NCI-H128 (cell line): ENCODE results near the gene ALAS1.

Source experiments
- DNase-seq: peaks from one replicate; lab custom pipeline; 2025; ENCODE audit not compliant: unreplicated experiment; lab: John Stamatoyannopoulos, UW

The ALAS1 gene

DNA sequence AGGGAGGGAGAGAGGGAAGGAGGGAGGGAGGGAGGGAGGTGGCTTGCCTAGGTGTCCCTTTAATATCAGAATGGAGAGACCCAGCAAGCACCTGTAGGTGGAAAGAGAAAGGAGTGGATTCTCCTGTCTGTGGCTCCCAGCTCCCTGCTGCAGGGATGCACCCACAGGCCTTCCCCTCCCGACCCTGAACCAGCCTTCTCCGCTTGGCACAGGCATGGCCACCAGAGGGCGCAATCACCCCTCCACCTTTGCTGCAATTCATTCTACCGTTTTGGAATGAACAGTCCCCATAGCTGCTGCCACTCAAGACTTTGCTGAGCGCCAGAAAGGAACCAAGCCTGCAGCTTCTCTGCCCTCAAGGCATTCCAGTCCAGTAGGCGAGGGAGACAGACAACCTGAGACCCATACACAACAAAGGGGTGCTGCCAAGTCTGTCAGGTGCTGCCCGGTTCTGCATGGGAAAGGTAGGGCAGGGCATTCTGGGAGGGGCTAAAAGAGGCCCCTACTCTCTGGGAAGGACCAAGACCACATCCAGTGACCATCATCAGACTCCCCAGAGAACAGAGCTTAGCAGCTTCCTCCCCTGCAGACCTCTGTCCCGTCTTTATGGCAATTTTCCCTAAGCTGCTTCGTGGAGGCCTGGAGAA, 22.5 kb downstream of the ALAS1 start:
- peak; percentile 35 for DNase-seq

DNA sequence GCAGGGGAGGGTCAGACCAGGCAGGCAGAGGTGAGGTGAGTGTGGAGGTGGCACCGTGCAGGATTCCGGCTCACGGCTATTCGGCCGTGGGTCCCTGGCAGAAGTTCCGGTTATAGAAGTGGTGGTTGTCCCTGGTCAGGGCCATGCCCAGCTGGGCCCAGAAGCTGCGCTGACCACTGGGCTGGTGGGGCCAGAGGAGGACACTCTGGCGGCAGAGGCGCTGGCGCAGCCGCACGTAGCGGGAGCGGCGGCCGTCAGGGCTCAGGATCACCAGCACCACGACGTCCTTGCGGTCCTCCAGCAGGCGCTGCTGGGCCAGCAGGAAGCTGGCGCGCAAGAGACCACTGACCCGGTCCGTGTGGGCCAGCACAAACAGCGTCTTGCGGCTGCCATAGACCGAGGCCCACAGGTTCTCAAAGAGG, 23.2 kb downstream of the ALAS1 start:
- no peak for DNase-seq

DNA sequence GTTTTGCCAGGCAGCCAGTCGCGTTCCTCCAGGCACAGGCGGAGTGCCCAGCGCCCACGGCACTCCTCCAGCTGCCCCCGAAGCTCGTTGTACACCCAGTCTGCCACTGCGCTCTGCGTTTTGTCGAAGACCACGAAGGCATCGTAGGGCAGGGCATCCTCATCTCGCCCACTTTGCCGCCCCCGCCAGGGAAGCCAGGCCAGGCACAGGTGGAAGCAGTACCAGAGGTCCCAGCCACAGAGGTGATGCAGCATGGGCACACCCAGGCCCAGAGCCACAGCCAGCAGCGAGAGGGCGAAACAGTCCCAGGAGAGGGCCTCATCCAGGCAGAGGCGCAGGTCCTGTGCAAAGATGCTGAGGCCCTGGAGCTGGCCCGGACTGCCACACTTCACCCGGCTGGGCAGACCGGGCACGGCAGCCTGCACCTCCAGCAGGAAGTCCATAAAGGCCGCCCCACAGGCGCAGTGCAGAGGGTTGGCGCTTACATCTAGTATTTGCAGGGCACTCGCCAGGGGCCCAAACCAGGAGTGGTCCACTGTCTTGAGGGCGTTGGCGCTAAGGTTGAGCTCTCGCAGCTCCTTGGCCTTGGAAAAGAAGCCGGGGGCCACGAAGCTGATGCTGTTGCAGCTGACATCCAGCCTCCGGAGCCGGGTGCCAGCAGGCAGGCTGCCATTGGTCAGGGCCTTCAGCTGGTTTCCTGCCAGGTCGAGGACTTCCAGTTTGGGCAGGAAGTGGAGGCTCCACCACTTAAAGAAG, 23.8 kb downstream of the ALAS1 start:
- DNase-seq, result no peak

DNA sequence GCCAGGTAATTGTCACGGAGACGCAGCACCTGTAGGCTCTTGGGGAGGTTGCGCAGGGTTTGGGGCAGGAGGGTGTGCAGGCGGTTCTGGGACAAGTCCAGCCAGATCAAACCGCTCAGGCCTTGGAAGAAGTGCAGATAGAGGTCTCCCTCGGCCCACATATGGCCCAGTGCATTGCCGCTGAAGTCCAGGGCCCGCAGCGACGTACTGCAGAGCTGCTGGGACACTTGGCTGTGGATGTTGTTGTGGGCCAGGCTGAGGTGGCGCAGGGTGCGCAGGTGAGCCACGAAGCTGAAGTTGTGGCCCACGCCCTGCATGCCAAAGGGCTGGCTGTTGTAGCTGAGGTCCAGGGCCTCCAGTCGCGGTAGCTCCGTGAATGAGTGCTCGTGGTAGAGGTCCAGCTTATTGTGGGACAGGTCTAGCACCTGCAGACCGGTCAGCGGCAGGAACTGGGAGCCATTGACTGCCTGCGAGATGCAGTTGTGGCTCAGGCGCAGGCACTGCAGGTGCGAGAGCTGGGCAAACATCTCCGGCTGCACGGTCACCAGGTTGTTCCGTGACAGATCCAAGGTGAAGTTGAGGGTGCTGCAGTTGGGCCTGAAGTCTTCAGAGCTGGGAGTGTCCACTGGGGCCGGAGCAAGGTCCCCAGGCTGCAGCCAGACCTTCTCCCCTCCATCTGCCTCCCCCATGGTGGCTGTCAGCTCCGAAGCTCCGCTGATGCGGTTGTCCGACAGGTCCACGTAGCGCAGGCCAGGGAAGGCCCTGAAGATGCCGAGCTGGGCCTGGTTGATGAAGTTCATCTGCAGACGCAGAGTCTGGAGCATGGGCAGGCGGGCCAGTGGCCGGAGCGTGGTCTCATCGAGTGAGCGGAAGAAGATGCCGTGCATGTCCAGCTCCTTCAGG, 24.6 kb downstream of the ALAS1 start:
- no peak for DNase-seq

DNA sequence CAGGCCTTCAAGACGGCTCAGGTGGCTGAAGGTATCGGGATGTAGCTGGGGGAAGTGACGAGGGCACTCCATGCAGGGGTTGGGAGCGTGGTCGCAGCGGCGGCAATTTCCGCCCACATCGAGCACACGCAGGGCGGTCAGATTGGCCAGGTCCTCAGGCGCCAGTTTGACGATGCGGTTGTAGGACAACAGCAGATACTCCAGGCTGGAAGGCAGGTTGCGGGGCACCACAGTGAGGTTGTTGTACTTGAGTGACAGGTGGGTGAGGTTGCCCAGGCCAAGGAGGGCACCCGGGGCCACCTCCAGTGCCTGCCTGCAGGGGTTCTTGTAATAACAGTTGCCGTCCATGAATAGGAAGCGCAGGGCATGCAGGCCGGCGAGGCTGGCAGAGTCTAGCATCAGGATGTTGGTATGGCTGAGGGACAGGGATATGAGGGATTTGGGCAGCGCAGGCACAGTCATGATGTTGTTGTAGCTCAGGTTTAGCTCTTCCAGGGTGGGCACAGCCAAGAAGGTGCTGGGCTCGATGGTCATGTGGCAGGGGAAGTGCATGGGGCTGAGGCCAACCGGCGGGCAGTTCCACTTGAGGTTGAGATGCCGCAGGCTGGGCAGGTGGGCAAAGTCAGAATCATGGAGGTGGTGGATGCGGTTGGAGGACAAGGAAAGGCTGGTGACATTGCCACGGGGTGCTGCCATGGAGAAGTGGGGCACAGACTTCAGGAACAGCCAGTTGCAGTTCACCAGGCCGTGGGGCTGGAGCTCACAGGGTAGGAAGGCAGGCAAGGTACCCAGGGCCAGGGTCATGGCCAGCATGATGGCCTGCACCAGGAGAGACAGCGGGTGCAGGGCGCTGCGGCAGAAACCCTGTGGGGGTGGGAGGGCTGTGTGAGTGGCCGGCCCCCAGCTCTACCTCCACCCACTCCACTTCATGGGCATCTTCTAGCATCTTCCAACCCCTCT, 25.8 kb downstream of the ALAS1 start:
- no peak for DNase-seq

DNA sequence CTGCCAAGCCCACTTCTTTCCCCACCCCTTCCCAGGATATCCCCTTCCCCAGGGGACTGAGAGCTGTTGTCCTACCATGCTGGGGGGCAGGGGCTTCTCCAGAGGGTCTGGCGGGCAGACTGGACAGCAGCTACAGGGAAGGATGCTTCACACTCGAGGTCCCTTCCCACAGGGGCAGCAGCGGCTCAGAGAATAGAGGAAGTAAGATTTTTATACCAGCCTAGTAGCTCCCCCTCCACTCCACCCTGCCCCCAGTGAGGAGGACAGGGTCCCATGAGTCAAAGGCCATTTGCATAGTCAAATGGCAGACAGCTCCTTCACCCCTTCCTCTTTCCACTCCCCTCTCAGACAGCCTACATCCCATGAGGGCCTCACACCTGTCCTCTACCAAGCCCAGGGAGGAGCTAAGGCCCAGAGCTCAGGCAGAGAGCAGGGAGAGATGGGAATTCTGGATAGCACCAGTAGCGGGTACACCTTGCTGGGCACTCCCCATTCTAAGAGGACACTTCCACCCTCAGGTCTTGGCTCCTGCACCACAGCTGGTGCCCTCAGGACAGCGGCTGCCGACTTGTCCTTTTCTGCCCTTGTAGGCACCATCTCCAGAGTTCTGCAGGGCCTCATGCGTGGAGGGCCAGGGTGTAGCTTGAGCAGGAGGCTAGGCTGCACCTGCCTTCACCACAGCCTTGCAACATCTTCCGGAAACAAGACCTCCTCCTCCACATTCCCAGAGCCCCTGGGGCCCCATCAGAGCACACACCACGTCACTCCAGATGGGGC, 27.7 kb downstream of the ALAS1 start, which contains the start of gene TLR9:
Gene TLR9, minus strand, starts transcription at position 194 of the 777 bp plus-strand sequence. Its CDS starts 116 bp downstream, at position 78.
- no peak for DNase-seq

DNA sequence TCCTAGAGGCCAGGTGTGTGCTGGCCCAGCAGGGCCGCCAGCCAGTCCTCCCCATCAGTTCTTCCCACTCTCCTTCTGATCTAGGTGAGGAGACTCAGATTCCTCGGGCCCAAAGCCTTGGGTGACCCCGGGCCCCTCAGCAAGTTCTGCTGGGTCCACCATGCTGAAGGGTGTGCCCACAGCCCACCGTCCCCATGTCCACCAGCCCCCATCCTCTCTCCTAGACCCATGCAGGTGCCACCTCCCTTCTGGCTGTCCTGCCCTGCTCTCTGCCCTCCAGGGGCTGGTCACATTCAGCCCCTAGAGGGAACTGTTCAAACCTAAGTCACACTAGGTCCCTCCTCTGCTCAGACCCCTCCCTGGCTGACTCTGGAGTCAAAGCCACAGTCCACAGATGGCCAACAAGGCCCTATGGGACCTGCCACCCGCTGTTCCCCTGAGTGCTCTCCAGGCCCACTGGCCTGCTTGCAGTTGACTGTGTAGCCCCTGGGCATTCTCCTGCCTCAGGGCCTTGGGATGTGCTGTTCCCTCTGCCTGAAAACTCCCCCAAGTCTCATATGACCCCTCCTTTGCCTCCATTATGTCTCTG, 28.4 kb downstream of the ALAS1 start:
- no peak for DNase-seq

DNA sequence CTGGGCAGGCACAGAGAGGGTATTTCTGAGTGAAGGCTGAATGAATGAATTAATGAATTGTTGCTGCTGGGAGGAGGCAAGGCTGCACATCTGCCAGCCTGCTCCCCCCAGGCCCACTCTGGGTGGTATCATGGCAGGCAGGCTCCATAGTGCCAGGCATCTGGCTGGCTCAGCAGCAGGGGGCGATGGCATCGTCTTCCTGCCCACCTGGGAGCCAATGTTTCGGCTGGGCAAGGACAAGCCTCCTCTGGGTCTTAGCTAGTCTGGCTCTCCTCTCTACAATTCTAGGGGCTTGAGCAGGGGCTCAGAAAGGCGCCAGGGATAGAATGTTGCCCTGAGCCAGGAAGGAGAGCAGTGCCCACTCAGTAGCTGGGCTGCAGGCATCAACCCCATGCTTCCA, 29.2 kb downstream of the ALAS1 start:
- no peak for DNase-seq

DNA sequence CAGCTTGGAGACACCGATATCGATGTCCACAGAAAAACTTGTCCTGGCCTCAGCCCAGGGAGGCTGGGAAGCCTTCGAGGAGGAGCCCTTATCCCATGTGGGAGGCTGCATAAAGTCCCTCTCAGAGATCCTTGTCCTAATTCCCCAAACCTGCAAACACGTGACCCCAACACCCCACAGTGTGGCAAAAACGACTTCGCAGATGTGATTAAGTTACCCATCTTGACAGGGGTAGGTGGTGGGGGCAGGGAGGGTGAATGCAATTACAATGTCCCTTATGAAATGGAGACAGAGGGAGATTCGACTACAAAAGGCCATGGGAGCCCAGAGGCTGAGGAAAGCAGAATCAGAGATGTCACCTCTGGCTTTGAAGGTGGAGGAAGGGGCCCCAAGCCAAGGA, 29.8 kb downstream of the ALAS1 start:
- no peak for DNase-seq

DNA sequence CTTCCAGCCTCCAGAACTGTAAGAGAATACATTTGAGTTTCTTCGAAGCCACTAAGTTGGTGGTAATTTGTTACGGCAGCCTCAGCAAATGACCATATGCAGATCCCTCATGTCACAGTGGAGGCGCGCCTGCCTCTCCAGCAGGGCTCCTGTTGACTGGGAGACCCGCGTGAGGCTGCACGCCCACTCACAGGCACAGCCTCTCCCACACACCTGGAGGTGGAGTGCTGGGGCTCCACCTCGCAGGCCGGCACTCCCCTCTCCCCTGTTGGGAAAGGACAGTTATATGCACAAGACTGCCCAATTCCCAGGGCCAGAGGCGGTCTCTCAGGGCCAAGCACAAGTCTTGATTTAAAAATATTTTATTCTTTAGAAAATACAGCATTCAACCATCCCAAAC, 30.3 kb downstream of the ALAS1 start:
- DNase-seq, result no peak

DNA sequence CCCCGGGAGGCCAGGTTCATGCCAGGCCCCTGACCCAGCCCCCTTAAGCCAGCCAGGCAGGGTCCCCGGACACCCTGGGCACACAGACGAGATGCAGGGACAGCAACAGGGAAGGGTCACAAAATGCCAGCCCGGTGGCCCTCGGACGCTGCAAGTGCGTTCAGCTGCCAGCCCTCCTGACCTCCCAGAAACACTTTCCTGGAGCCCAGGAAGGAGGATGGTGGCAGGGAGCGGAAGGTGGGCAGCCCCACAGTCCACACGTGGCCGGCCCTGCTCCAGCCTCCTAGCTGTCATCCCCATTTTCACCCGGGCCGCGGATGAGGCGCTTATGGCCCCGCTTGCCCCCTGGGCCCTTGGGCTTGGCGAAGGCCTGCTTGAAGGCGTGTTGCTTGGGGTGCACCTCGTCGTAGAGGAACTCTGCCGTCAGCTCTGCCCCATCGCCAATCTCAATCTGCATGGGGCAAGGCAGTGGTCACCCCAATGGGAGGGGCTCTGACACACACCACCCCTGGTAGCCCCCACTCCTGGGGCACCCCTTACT, 30.9 kb downstream of the ALAS1 start:
- no peak for DNase-seq

DNA sequence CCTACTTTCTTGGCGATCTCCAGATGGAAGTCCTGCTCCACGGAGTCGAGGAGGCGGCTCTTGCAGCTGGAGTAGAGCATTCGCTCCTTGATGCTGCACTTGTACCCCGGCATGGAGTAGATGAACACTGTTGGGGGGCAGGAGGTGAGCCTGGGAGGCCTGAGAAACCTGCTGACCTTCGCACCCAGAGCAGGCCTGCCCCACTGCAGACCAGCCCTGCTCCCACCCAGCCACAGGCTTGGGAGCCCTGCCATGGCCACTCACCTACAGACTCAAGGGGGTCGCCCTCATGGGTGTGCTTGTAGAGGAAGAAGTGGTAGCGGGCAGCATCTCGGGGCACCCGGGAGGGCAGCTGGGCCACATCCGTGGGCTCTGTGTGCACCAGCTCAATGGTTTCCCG, 31.7 kb downstream of the ALAS1 start:
- no peak for DNase-seq

DNA sequence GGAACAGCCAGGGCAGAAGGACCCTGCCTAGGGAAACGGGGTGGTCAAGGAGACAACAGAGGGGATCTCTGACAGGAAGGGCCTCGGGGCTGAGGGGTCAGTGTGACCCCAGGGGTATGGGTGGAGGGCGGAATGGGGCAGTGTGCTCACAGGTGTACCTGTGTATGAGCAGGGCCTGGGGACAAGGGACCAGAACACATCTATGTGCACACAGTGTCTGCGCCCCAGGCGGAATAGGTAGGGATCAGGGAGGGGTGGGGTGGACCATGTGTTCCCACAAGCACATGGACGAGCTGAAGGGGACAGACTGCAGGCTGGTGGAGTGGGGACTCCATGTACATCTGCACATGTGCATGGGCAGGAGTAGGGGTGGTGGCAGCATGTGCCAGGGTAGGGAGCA, 32.5 kb downstream of the ALAS1 start:
- DNase-seq, result no peak

DNA sequence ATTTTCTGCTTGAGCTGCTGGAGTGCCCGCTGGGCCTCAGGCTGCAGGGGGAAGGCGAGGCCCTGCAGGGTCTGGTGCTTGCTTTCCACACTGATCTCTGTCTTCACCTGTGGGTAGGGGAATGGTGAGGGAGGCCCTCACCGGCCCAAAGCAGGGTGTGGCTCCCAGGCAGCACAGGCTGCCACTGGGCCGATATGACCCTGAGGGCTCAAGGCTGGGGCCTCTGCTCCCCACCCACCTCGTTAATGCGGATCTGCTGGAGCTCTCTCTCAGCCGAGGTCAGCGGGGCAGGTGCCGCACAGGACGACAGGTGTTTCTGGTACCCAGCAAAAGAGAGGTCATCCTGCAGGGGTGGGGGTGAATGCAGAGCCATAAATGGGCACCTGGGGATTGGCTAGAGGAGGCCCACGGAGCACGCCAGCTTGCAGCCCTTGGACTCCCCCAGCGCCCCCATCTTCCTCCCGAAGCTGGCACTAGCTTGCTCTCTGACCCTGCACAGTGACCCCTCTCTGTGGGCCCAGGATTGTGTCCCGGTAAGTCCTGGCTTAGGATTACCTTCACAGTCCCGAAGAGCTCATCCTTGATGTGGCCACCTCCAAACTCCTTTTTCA, 33.0 kb downstream of the ALAS1 start:
- DNase-seq, result no peak

DNA sequence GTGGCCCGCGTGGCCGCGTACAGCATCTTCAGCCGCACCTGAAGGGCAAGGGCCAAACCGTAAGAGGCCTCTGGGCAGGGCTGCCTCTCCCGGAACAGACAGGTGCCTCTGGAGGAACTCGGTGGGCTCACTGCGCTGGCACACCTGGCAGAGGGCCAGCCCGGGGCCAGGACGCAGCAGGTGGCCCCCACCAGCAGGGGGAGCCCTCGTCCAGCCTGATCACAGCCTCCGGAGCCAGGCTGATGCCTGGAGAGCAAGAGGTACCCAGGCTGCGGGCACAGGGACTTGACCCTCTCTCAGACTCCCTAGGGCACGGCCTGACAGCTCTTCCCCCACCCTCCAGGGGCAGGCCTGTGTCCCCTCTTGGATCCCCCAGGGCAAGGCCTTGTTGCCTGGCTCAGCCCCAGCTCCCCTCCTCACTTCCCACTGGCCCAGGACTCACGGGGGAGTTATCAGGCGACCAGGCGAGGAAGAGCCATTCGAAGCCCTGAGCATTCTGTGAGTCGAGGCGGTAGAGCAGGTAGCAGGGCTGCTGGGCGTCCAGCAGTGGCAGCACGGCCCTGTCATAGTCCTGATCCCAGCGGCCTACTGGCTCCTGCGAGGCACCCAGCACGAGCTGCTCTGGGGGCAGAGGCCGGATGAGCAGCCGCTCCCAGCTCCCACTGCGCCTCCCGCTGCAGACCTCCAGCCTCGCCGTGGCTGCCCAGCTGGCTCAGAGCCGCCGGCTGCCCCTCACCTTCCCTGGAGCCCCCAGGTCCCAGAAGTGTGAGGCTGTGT, 33.7 kb downstream of the ALAS1 start:
- DNase-seq, result no peak

DNA sequence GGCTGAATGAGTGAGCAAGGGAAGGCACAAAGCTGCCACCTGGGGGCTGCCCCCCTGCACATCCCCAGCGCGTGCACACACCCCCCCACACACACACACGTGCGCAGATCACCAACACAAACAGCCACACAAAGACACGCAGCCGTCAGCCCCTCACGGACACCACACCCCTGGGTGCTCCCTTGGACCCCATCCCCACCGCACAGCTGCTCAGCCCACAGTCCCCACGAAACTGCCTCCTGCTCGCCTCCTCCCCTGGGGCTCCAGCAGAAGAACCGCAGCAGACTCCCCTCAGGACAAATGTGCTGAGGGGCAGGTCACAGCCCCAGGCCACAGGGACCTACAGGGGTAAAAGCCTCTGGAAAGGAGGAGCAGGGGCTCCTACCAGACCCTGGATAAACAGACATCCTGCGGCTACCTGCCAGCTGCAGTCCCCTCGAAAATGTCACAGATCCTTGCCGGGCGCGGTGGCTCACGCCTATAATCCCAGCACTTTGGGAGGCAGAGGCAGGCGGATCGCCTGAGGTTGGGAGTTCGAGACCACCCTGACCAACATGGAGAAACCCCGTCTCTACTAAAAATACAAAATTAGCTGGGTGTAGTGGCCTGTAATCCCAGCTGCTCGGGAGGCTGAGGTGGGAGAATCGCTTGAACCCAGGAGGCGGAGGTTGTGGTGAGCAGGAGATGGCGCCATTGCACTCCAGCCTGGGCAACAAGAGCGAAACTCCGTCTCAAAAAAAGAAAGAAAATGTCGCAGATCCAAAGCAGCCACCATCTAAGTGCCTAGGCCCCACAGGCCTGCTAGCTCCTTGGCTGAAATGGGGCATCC, 34.5 kb downstream of the ALAS1 start:
- DNase-seq, result no peak

DNA sequence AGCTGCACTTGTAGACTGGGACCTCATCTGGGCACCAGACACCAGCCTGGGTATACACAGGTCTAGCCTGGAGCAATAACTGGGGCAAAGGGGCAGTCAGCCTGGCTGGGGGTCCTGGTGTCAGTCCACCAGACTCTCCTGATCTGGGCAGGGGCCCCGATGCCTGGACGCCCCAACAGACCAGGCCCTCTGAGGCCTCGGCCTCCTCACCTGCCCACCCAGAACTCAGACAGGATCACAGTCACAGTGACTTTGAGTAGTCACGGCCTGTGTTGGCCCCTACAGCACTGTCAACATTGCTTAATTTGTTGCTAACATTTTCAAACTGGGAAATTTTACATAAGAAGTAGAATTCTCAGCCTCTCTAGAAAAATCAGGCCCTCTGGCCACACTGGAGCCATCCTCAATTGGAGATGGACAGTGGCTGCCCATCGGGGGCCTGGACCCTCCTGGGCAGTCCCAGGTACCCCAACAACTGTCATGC, 35.2 kb downstream of the ALAS1 start:
- DNase-seq, result no peak
